Activated CD8-positive, alpha-beta memory T cell treated with anti-CD3 and anti-CD28 coated beads for 36 hours (primary cell): ENCODE measurements around the gene AURKA. TPM values are rescaled to one million over a fixed set of nuclear protein-coding genes. Genes with fewer than 3 reads are reported as not detected.

Experiments used
- CTCF ChIA-PET: fragments of 350-600 bp; sonication (Branson Sonifier 250); formaldehyde crosslinking; loops from one replicate; lab custom pipeline; 2021; ENCODE audit warnings: antibody characterized with exemption; lab: Charles Lee
- POLR2A ChIA-PET: fragments of 350-600 bp; sonication (Branson Sonifier 250); formaldehyde crosslinking; loops from one replicate; lab custom pipeline; 2021; ENCODE audit warnings: antibody characterized with exemption; lab: Charles Lee
- total RNA-seq, 2 experiments: library from RNA; stranded (reverse); gene quantifications; one replicate each; pipeline ENCODE4 v1.2.3, GENCODE V29; 2021

The AURKA gene
- total RNA-seq, 2 experiments from 2014 or later = 64.5 to 69.2 TPM

GRCh38 chr20:56373942-56374341, 18.1 kb downstream of the AURKA start:
- CTCF ChIA-PET = interaction anchor here (0.6 kb wide), 1 partner anchor 74 kb away, joined by 3 read pairs; no protein-coding TSS in a partner anchor
- POLR2A ChIA-PET = no interaction called here

- ChIA-PET CTCF (interaction anchor here (1.3 kb wide), 1 partner anchor 11 kb away, joined by 5 read pairs; no protein-coding TSS in a partner anchor), POLR2A (interaction anchor here (1.2 kb wide), 1 partner anchor 14 kb away, joined by 4 read pairs; the partner anchor contains the start of gene FAM210B)
Measured at GRCh38 chr20:56372850-56373249, 19.2 kb downstream of the AURKA start.

- CTCF ChIA-PET = interaction anchor here (1.3 kb wide), 1 partner anchor 12 kb away, joined by 5 read pairs; no protein-coding TSS in a partner anchor
- POLR2A ChIA-PET = interaction anchor here (1.2 kb wide), 1 partner anchor 13 kb away, joined by 4 read pairs; the partner anchor contains the start of gene FAM210B
Measured at GRCh38 chr20:56371977-56372376, 20.0 kb downstream of the AURKA start.

- POLR2A ChIA-PET = no interaction called here
- CTCF ChIA-PET = no interaction called here
Measured at GRCh38 chr20:56369179-56369578, 22.8 kb downstream of the AURKA start.

- POLR2A ChIA-PET = no interaction called here
- CTCF ChIA-PET = no interaction called here
Measured at GRCh38 chr20:56368351-56369134, 23.5 kb downstream of the AURKA start.

- CTCF ChIA-PET = no interaction called here
- POLR2A ChIA-PET = interaction anchor here (0.5 kb wide), 1 partner anchor 11 kb away, joined by 5 read pairs; no protein-coding TSS in a partner anchor
Measured at GRCh38 chr20:56363491-56363890, 28.5 kb downstream of the AURKA start.

- ChIA-PET POLR2A (no interaction called here), CTCF (interaction anchor here (0.6 kb wide), 1 partner anchor 14 kb away, joined by 3 read pairs; no protein-coding TSS in a partner anchor)
Measured at GRCh38 chr20:56362833-56363413, 29.1 kb downstream of the AURKA start.

- POLR2A ChIA-PET = no interaction called here
- CTCF ChIA-PET = no interaction called here
Measured at GRCh38 chr20:56361900-56362299, 30.1 kb downstream of the AURKA start.

GRCh38 chr20:56360908-56361205, 31.2 kb downstream of the AURKA start:
- ChIA-PET CTCF (no interaction called here), POLR2A (no interaction called here)

GRCh38 chr20:56360133-56360907, 31.7 kb downstream of the AURKA start:
- CTCF ChIA-PET = interaction anchor here (1.1 to 1.3 kb wide), 2 partner anchors 32 to 108 kb away, joined by 3 to 4 read pairs; partner anchors contain the start of genes AURKA, CSTF1 and RTF2
- POLR2A ChIA-PET = no interaction called here

- CTCF ChIA-PET = interaction anchor here (1.1 to 1.3 kb wide), 2 partner anchors 33 to 109 kb away, joined by 3 to 4 read pairs; partner anchors contain the start of genes AURKA, CSTF1 and RTF2
- POLR2A ChIA-PET = interaction anchor here (1.1 to 1.4 kb wide), 2 partner anchors 13 to 32 kb away, joined by 4 to 7 read pairs; partner anchors contain the start of genes AURKA and CSTF1
Measured at GRCh38 chr20:56359212-56360132, 32.5 kb downstream of the AURKA start.

GRCh38 chr20:56358600-56359211, 33.3 kb downstream of the AURKA start, which contains the start of gene FAM210B:
Gene FAM210B (plus strand): TSS chr20:56358974. CDS start chr20:56359006, 32 bp downstream.
- ChIA-PET POLR2A (interaction anchor here (0.9 to 1.4 kb wide), 3 partner anchors 14 to 110 kb away, joined by 3 to 7 read pairs (median 4); partner anchors contain the start of genes AURKA, CSTF1 and RTF2), CTCF (no interaction called here)

GRCh38 chr20:56358070-56358469, 33.9 kb downstream of the AURKA start:
- ChIA-PET CTCF (no interaction called here), POLR2A (interaction anchor here (0.9 kb wide), 1 partner anchor 111 kb away, joined by 3 read pairs; the partner anchor contains the start of gene RTF2)

GRCh38 chr20:56353356-56353755, 38.7 kb downstream of the AURKA start:
- CTCF ChIA-PET = interaction anchor here (0.9 kb wide), 1 partner anchor 164 kb away, joined by 5 read pairs; no protein-coding TSS in a partner anchor
- POLR2A ChIA-PET = no interaction called here

GRCh38 chr20:56352345-56353055, 39.5 kb downstream of the AURKA start:
- POLR2A ChIA-PET = no interaction called here
- CTCF ChIA-PET = no interaction called here

GRCh38 chr20:56350842-56351241, 41.2 kb downstream of the AURKA start:
- CTCF ChIA-PET = no interaction called here
- POLR2A ChIA-PET = no interaction called here

GRCh38 chr20:56348746-56349145, 43.3 kb downstream of the AURKA start:
- ChIA-PET CTCF (interaction anchor here (1.1 kb wide), 1 partner anchor 14 kb away, joined by 3 read pairs; no protein-coding TSS in a partner anchor), POLR2A (no interaction called here)
